K562 (cell line): Measurements from ENCODE around the gene NF2.

Experiments used
- CHD1 ChIP-seq: fragments of 200-600 bp; sonication (generic); IDR thresholded peaks from one replicate; pipeline ENCODE4 v1.6.1; 2012; ENCODE audit warnings: mild to moderate bottlenecking, moderate library complexity, low read length, inconsistent platforms
- CREM ChIP-seq: IDR thresholded peaks from 2 replicates; pipeline ENCODE4 v1.6.1; 2014; ENCODE audit warnings: antibody characterized with exemption, low read depth
- EZH2 ChIP-seq: IDR thresholded peaks from 2 replicates; pipeline ENCODE4 v1.6.1; 2012; ENCODE audit warnings: low read depth, mild to moderate bottlenecking, inconsistent platforms, low read length, borderline replicate concordance
- NFE2 ChIP-seq: IDR thresholded peaks from 2 replicates; pipeline ENCODE4 v1.6.1; 2014; ENCODE audit warnings: antibody characterized with exemption, low read depth
- NR1H2 ChIP-seq: sonication (generic); formaldehyde crosslinking; IDR thresholded peaks from 2 replicates; pipeline ENCODE4 v1.4.0; 2020; ENCODE audit warnings: mild to moderate bottlenecking, missing genetic modification reagents
- RAD21 ChIP-seq, 2 experiments: fragments of 250-450 bp in 1 of 2; fragments of 450-650 bp in 1 of 2; sonication (Bioruptor Pico) in 1 of 2; formaldehyde crosslinking in 1 of 2; IDR thresholded peaks in 1 of 2; conservative IDR thresholded peaks in 1 of 2; 2 replicates each; pipeline versions ENCODE4 v1.4.0 to v1.8.0; 2020 to 2022; ENCODE audit warnings: mild to moderate bottlenecking in 2 of 2, moderate library complexity in 1 of 2
- ZFPM2 ChIP-seq: fragments of 250-450 bp; sonication (Bioruptor Pico); IDR thresholded peaks from 2 replicates; pipeline ENCODE4 v1.5.1; 2022; ENCODE audit warnings: mild to moderate bottlenecking
- ZNF766 ChIP-seq: fragments of 200-800 bp; sonication (Bioruptor generic); conservative IDR thresholded peaks from 2 replicates; pipeline ENCODE4 v1.6.1; 2016; ENCODE audit warnings: missing genetic modification characterization, missing compliant biosample characterization
- ZNF780A ChIP-seq: fragments of 250-450 bp; sonication (Bioruptor Pico); IDR thresholded peaks from 2 replicates; pipeline ENCODE4 v1.5.0; 2021; ENCODE audit warnings: mild to moderate bottlenecking
- TF ChIP-seq, protein P1 (sequence below), 3 experiments: IDR thresholded peaks in 2 of 3; conservative IDR thresholded peaks in 1 of 3; 2 replicates each; pipeline ENCODE4 v1.5.1; 2011 to 2012; ENCODE audit warnings: low read length in 3 of 3, mild to moderate bottlenecking in 3 of 3, control low read depth in 2 of 3, improper control_type of control experiment in 1 of 3, inconsistent platforms in 1 of 3, low read depth in 1 of 3, mixed read lengths in 1 of 3, moderate library complexity in 1 of 3; ENCODE audit not compliant: insufficient read depth in 2 of 3
- TF ChIP-seq, protein P2 (sequence below), 3 experiments: fragments of 200-800 bp in 1 of 3; fragments of 250-450 bp in 1 of 3; fragments of 450-650 bp in 1 of 3; sonication (Bioruptor Pico) in 1 of 3; sonication (Bioruptor generic) in 1 of 3; formaldehyde crosslinking in 1 of 3; IDR thresholded peaks; 2 replicates each; pipeline versions ENCODE4 v1.6.1 to v1.8.0; 2016 to 2022; ENCODE audit warnings: mild to moderate bottlenecking in 2 of 3, missing genetic modification characterization in 2 of 3, missing compliant biosample characterization in 1 of 3, moderate library complexity in 1 of 3

DNA sequence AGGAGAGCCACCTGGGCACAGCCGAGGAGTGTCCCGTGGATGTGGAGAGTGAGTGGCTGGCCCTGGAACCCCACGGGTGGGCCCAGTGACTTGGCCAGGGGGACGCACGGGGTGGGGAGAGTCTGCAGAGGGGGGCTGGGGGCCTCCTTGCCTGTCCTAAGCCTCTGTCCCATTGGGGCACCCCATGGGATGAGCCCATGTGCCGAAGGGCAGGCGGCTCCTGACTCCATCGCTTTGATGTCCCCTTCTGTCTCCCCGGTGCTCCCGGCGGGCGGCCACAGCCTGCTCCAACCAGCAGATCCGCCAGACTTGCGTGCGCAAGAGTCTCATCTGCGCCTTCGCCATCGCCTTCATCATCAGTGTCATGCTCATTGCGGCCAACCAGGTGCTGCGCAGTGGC lies 125.7 kb downstream of the NF2 start:
- TF ChIP-seq EZH2 (no peak), ZFPM2 (no peak), CHD1 (no peak), ZNF766 (CRISPR knock-in tag) (no peak), NFE2 (no peak), CREM (no peak), NR1H2 (CRISPR knock-in tag) (no peak), RAD21 (CRISPR knock-in tag; conservative IDR thresholded peaks at IDR 0.05 in 1 of 2, IDR thresholded peaks at IDR 0.05 in 1 of 2) (no peak), ZNF780A (CRISPR knock-in tag) (no peak)
- TF ChIP-seq, protein P1, sequence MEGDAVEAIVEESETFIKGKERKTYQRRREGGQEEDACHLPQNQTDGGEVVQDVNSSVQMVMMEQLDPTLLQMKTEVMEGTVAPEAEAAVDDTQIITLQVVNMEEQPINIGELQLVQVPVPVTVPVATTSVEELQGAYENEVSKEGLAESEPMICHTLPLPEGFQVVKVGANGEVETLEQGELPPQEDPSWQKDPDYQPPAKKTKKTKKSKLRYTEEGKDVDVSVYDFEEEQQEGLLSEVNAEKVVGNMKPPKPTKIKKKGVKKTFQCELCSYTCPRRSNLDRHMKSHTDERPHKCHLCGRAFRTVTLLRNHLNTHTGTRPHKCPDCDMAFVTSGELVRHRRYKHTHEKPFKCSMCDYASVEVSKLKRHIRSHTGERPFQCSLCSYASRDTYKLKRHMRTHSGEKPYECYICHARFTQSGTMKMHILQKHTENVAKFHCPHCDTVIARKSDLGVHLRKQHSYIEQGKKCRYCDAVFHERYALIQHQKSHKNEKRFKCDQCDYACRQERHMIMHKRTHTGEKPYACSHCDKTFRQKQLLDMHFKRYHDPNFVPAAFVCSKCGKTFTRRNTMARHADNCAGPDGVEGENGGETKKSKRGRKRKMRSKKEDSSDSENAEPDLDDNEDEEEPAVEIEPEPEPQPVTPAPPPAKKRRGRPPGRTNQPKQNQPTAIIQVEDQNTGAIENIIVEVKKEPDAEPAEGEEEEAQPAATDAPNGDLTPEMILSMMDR (IDR thresholded peaks at IDR 0.05 in 2 of 3, conservative IDR thresholded peaks at IDR 0.05 in 1 of 3; ENCODE audit: insufficient read depth in 2 of 3, low read depth in 1 of 3, low read length in 3 of 3), result no peak
- TF ChIP-seq, protein P2, sequence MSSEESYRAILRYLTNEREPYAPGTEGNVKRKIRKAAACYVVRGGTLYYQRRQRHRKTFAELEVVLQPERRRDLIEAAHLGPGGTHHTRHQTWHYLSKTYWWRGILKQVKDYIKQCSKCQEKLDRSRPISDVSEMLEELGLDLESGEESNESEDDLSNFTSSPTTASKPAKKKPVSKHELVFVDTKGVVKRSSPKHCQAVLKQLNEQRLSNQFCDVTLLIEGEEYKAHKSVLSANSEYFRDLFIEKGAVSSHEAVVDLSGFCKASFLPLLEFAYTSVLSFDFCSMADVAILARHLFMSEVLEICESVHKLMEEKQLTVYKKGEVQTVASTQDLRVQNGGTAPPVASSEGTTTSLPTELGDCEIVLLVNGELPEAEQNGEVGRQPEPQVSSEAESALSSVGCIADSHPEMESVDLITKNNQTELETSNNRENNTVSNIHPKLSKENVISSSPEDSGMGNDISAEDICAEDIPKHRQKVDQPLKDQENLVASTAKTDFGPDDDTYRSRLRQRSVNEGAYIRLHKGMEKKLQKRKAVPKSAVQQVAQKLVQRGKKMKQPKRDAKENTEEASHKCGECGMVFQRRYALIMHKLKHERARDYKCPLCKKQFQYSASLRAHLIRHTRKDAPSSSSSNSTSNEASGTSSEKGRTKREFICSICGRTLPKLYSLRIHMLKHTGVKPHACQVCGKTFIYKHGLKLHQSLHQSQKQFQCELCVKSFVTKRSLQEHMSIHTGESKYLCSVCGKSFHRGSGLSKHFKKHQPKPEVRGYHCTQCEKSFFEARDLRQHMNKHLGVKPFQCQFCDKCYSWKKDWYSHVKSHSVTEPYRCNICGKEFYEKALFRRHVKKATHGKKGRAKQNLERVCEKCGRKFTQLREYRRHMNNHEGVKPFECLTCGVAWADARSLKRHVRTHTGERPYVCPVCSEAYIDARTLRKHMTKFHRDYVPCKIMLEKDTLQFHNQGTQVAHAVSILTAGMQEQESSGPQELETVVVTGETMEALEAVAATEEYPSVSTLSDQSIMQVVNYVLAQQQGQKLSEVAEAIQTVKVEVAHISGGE (CRISPR knock-in tag; IDR thresholded peaks at IDR 0.05), result no peak
